ENCODE data around the gene CHRNA3. TPM values are rescaled to one million over a fixed set of nuclear protein-coding genes. Genes with fewer than 3 reads are reported as not detected.

CHRNA3 gene
- total and polyA plus RNA-seq, 2 experiments from 2014 or later: 1.7 to 2.3 TPM

GRCh38 chr15:78618064-78618463, 2.7 kb downstream of the CHRNA3 start:
- no peak overlapping the region for H3K4me2 ChIP-seq
- no peak for DNase-seq (ENCODE audit: low spot score)
- TF ChIP-seq EZH2phosphoT487 (IDR thresholded peaks at IDR 0.05; ENCODE audit: low read depth, severe bottlenecking, unreplicated experiment): no peak
- TF ChIP-seq CTCF (IDR thresholded peaks at IDR 0.05; ENCODE audit: poor library complexity): no peak
- no peak for TF ChIP-seq EZH2 (IDR thresholded peaks at IDR 0.05; ENCODE audit: borderline replicate concordance)
- H4K20me1 ChIP-seq (ENCODE audit: insufficient read depth, poor library complexity, severe bottlenecking): no peaks in the 10 kb centered on the region
- no peaks in the 10 kb centered on the region for H3K9me3 ChIP-seq (ENCODE audit: low read depth)
- no peak overlapping the region for H3K4me3 ChIP-seq
- no peaks in the 10 kb centered on the region for H3K79me2 ChIP-seq
- H3K9me2 ChIP-seq (replicated peaks; ENCODE audit: insufficient read depth): no peaks in the 10 kb centered on the region
- peaks cover 42% of the 10 kb centered on the region for H3K27me3 ChIP-seq
- H2AFZ ChIP-seq: no peak overlapping the region
- no peaks in the 10 kb centered on the region for H3K4me1 ChIP-seq (ENCODE audit: insufficient read depth)
- H3K36me3 ChIP-seq (replicated peaks; ENCODE audit: insufficient read depth, low read depth): no peaks in the 10 kb centered on the region
- no peak overlapping the region for H3K27ac ChIP-seq
- WGBS (ENCODE audit: low lambda C conversion rate, missing lambda C conversion rate): 88% methylated on average over 8 of the region's 8 CpGs

GRCh38 chr15:78617516-78617915, 3.3 kb downstream of the CHRNA3 start:
- Histone ChIP-seq H4K20me1 (ENCODE audit: insufficient read depth, poor library complexity, severe bottlenecking) (no peaks in the 10 kb centered on the region), H2AFZ (no peak overlapping the region), H3K9me3 (ENCODE audit: low read depth) (no peaks in the 10 kb centered on the region), H3K27me3 (peaks cover 36% of the 10 kb centered on the region), H3K27ac (no peak overlapping the region), H3K79me2 (no peaks in the 10 kb centered on the region), H3K4me2 (no peak overlapping the region), H3K36me3 (replicated peaks; ENCODE audit: insufficient read depth, low read depth) (no peaks in the 10 kb centered on the region), H3K4me3 (no peak overlapping the region), H3K4me1 (ENCODE audit: insufficient read depth) (no peaks in the 10 kb centered on the region), H3K9me2 (replicated peaks; ENCODE audit: insufficient read depth) (no peaks in the 10 kb centered on the region)
- no peak for TF ChIP-seq CTCF (IDR thresholded peaks at IDR 0.05; ENCODE audit: poor library complexity)
- no peak for TF ChIP-seq EZH2 (IDR thresholded peaks at IDR 0.05; ENCODE audit: borderline replicate concordance)
- no peak for TF ChIP-seq EZH2phosphoT487 (IDR thresholded peaks at IDR 0.05; ENCODE audit: low read depth, severe bottlenecking, unreplicated experiment)
- WGBS (ENCODE audit: low lambda C conversion rate, missing lambda C conversion rate): 92% methylated on average over 5 of the region's 5 CpGs
- DNase-seq (ENCODE audit: low spot score): no peak

GRCh38 chr15:78617076-78617475, 3.7 kb downstream of the CHRNA3 start:
- Histone ChIP-seq H3K4me2 (no peak overlapping the region), H3K27me3 (peaks cover 32% of the 10 kb centered on the region), H3K9me2 (replicated peaks; ENCODE audit: insufficient read depth) (no peaks in the 10 kb centered on the region), H4K20me1 (ENCODE audit: insufficient read depth, poor library complexity, severe bottlenecking) (no peaks in the 10 kb centered on the region), H3K4me3 (no peak overlapping the region), H2AFZ (no peak overlapping the region), H3K79me2 (no peaks in the 10 kb centered on the region), H3K36me3 (replicated peaks; ENCODE audit: insufficient read depth, low read depth) (no peaks in the 10 kb centered on the region), H3K4me1 (ENCODE audit: insufficient read depth) (no peaks in the 10 kb centered on the region), H3K27ac (no peak overlapping the region), H3K9me3 (ENCODE audit: low read depth) (no peaks in the 10 kb centered on the region)
- peak; percentile 2 for DNase-seq (ENCODE audit: low spot score)
- 80% methylated on average over 7 of the region's 7 CpGs for WGBS (ENCODE audit: low lambda C conversion rate, missing lambda C conversion rate)
- TF ChIP-seq EZH2 (IDR thresholded peaks at IDR 0.05; ENCODE audit: borderline replicate concordance) (no peak), CTCF (IDR thresholded peaks at IDR 0.05; ENCODE audit: poor library complexity) (no peak), EZH2phosphoT487 (IDR thresholded peaks at IDR 0.05; ENCODE audit: low read depth, severe bottlenecking, unreplicated experiment) (no peak)

- H3K27ac ChIP-seq: no peak overlapping the region
- no peaks in the 10 kb centered on the region for H4K20me1 ChIP-seq (ENCODE audit: insufficient read depth, poor library complexity, severe bottlenecking)
- no peaks in the 10 kb centered on the region for H3K36me3 ChIP-seq (replicated peaks; ENCODE audit: insufficient read depth, low read depth)
- no peaks in the 10 kb centered on the region for H3K9me2 ChIP-seq (replicated peaks; ENCODE audit: insufficient read depth)
- H3K4me3 ChIP-seq: no peak overlapping the region
- no peak for DNase-seq (ENCODE audit: low spot score)
- no peaks in the 10 kb centered on the region for H3K79me2 ChIP-seq
- no peak overlapping the region for H3K4me2 ChIP-seq
- TF ChIP-seq EZH2 (IDR thresholded peaks at IDR 0.05; ENCODE audit: borderline replicate concordance) (no peak), CTCF (IDR thresholded peaks at IDR 0.05; ENCODE audit: poor library complexity) (no peak), EZH2phosphoT487 (IDR thresholded peaks at IDR 0.05; ENCODE audit: low read depth, severe bottlenecking, unreplicated experiment) (no peak)
- no peaks in the 10 kb centered on the region for H3K4me1 ChIP-seq (ENCODE audit: insufficient read depth)
- peaks cover 26% of the 10 kb centered on the region for H3K27me3 ChIP-seq
- WGBS (ENCODE audit: low lambda C conversion rate, missing lambda C conversion rate): 86% methylated on average over 2 of the region's 2 CpGs
- H3K9me3 ChIP-seq (ENCODE audit: low read depth): no peaks in the 10 kb centered on the region
- no peak overlapping the region for H2AFZ ChIP-seq
Measured at GRCh38 chr15:78616506-78616905, 4.3 kb downstream of the CHRNA3 start.
